NCI-H2196 treated with DMSO at 0.1 percent for 48 hours (cell line): ENCODE measurements around the gene VPS4B.
"Not testable (repeated sequence)": the region's sequence is repeated elsewhere in the genome, so short reads cannot be mapped to it uniquely, and the experiment has no call there.

Experiments
- DNase-seq: peaks from one replicate; lab custom pipeline; 2025; ENCODE audit not compliant: unreplicated experiment; lab: John Stamatoyannopoulos, UW

Gene VPS4B

DNA sequence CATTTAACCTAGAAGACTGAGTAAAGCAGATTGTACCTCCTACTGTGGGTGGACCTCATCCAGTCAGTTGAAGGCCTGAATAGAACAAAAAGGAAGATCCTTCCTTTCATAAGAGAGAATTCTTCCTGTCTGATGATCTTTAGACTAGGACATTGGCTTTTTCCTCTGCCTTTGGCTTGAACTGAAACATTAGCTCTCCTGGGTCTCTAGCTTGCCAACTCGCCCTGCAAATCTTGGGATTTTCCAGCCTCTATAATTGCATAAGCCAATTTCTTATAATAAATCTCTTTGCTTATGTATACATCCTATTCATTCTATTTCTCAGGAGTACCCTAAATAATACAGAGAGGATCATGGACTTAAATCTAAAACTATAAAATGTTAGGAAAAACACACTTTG lies 49.1 kb downstream of the VPS4B start:
- no peak for DNase-seq

DNA sequence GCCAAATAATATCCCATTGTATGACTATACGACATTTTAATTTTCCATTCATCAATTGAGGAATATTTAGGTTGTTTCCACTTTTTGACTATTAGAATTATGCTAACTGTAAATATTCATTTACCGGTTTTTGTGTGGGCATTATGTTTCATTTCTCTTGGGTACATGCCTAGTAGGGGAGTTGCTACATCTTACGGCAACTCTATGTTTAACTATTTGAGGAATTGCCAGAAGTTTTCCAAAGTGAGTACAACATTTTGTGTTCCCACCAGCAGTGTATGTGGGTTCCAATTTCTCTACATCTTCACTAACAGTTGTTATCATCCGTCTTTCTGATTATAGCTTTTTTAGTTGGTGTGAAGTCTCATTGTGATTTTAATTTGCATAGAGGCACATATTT lies 53.7 kb downstream of the VPS4B start:
- DNase-seq = no peak

DNA sequence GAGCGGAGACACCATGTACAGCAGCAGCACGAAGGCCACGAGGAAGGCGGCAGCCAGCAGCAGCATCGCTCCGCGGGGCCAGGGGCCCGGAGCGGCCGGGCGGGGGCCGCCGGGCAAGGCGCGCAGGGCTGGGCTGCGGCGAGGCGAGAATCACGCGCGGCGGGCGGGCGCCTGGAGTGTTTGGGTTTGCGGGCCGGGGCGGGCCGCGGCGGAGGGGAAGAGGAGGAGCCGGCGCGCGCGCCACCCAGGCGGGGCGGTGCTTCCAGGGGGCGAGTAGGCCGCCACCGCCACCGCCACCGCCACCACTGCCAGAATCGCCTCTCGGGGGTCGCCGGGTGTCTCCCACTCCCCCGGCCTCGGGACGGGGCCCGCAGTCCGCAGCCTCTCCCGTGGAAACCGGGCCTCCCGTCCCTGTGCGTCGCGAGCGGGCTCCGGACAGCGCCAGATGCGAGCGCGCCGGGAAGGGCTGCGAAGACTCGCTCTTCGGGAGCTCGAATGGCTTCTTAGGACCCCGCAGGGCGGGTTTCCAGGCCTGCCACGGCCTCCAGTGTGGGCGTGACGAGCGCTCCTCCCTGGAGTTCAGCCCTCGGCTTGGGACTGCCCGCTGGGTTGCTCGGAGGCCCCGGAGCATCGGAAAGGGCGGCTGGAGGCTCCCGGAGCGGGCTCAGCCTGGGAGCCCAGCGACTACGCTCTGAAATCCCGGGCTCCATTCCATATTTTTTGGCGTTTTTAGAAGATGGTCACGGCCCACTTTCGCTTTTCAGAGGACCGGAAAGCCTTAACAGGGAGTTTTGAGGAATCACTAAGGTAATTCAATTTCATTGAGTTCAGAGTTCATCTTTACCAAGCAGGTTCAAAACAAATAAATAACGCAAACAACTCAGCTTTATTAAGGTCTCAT lies 55.0 kb downstream of the VPS4B start, which contains the start of gene KDSR:
KDSR (minus strand) TSS at position 154 of the 901 bp plus-strand sequence; CDS start at position 66, 88 bp downstream.
- DNase-seq = peak; percentile 93

GRCh38 chr18:63366213-63367052 lies 55.8 kb downstream of the VPS4B start:
- no peak for DNase-seq

- DNase-seq = no peak
These were observed 56.4 kb downstream of the VPS4B start for GRCh38 chr18:63365876-63366212.

DNA sequence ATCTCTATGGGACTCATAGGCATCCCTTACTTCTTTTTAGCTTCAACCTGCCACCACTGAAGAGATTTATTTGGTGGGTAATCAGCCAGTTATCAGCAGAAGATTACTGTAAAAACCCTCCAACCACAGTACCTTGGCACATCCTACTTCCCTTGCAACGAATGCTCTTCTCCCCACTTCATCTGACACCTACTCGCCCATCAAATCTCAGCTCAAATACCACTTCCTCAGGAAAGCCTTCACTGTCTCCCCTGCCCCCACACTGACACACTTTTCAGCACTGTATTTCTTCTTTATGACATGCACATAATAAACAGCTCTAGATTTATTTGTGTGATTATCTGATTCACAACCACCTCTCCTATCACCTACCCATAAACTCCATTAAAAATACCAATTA lies 58.3 kb downstream of the VPS4B start:
- DNase-seq = no peak

DNA sequence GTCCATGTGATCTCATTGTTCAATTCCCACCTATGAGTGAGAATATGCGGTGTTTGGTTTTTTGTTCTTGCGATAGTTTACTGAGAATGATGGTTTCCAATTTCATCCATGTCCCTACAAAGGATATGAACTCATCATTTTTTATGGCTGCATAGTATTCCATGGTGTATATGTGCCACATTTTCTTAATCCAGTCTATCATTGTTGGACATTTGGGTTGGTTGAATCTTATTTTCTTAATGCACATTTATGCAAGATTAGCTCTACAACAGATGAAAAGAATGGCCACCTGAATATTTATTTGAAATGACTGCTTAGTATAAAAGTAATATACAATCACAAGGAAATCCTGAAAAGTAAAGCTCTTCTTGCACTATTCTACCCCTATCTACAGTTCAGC lies 58.9 kb downstream of the VPS4B start:
- DNase-seq = not testable (repeated sequence)

DNA sequence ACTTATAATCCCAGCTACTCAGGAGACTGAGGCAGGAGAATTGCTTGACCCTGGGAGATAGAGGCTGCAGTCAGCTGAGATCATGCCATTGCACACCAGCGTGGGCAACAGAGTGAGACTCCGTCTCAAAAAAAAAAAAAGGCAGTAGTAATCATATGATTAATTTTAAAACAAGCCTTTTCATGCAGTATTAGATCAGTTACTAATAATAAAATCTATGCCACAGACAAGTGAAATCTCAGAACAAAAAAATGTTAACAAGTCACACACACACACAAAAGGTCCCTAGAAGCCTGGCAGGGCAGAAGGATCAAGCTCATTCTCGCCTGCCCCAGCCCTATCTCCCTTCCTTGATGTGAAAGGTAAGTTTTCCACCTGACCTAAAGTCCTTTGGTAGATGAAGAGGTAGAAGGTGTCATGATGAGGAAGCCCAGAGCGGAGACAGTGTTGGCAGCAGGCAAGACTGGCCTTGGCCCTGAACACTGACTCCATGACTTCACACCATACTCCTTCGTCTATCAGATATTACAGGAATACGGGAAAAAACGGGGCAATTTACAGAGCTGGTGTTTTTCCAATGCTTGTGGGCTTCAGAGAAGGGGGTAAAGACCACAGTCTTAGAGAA lies 65.9 kb downstream of the VPS4B start:
- no peak for DNase-seq

DNA sequence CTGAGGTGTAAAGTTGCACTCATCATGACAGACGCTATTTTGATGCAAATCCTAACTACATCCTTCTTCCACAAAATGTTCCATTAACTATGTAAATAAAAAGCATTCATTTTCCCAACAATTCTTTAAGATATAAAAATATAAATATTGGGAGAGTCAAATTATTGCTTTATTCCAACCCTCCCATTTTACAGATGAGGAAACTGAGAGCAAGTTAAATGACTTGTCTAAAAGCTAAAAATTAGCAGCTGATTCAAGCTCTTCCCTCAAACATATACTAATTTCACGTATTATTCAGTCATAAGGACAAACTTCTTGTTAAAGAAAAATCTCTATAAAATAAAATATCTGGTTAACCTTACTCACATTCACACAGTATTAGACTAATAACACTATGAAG lies 72.0 kb downstream of the VPS4B start:
- no peak for DNase-seq

- no peak for DNase-seq
These were observed 73.7 kb downstream of the VPS4B start for GRCh38 chr18:63348508-63349136.

DNA sequence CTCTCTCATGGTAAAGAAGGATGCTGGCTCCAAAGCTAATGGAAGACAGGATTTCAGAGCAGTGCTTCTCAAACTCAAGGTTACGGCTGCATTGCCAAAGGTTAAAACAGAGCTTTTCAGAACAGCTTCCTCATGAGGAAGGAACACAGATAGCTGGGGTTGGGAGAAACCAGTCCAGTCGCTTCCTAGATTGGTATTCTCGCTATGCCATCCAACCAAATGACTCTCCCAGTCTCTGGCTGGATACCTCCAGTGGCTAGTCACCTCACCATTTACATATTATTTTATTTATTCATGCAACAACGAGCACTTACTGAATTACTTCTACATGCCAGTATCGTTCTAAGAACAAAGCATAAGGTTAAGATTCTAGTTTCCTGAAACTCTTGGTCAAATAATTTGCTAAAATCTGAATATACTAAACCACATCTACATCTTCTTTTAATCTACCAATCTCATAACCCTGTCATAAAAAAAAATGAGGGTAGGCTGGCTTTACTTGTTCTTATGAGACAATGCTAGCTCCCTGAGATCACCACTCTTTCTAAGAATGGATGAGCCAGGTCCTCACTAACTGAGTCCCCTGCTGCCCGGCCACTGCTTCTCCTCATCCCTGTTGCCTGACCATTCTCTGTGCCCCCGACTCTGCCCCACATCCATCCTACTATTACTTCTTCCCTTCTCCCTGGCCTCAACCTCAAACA lies 75.6 kb downstream of the VPS4B start:
- DNase-seq = no peak

DNA sequence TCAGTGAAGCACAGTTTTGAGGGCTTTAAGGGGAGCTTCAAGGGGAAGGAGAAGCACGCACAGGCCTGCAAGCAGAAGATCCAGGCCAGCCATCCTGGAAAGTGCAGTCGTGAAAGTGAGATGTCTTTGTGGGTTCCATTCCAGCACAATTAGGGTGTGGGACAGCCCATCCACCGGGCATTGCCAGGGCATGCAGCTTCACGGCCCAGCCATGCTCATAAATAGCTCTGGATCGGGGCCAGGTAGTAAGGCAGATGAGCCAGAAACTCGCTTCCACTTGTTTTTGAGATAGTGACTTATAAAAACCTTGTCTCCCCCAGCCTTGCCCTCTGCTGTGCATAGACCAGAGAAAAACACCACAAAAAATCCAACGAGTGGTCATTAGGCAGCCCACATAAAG lies 76.2 kb downstream of the VPS4B start:
- no peak for DNase-seq

- DNase-seq = no peak
These were observed 77.4 kb downstream of the VPS4B start for GRCh38 chr18:63344918-63345317.

DNA sequence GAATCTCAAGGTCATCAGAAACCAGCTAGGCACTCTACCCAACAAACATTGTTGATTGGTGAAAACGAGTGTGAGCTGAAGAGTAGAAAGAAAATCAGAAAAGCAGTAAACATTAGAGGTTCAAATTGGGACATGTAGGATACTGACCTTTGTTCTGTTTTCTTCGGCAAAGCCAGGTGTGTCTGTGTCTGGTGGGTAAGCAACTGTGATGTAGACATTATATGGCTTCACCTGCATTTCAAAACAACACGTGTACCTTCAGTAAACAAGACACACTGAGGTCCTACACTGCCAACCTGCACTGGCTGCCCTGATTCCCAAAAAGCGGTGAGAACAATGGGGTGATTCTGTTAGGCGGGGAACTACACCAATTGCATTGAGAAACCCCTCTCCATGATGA lies 78.0 kb downstream of the VPS4B start:
- DNase-seq = no peak

DNA sequence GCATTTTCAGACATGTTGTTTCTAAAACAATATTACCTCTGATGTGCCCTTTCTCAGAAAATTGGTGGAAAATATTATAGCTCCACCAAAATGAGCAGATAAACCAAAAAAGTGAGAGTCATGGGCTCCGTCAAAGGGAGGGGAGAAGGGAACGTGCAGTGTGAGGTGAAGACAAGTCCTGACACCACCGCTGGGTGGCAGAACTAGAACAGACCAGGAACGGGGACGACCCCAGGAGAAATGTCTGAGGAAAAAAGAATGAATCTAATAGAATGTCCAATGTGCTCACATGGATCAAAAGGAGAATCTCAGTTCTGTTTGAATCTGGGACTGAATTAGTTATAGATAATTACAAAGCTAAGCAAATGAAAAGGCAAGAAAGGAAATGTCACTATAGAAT lies 80.1 kb downstream of the VPS4B start:
- no peak for DNase-seq

GRCh38 chr18:63339920-63340484 lies 82.3 kb downstream of the VPS4B start:
- peak; percentile 9 for DNase-seq
